Fibroblast of lung (primary cell): Measurements from ENCODE around the gene FAM25G. TPM values are rescaled to one million over a fixed set of nuclear protein-coding genes. Genes with fewer than 3 reads are reported as not detected.
"Not testable (repeated sequence)": the region's sequence is repeated elsewhere in the genome, so short reads cannot be mapped to it uniquely, and the experiment has no call there.

Experiments used
- DNase-seq, 2 donors: peaks; one replicate each; pipeline versions ENCODE4 v3.0.0 to v3.0.0-alpha.2; 2010; ENCODE audit warnings: low read depth in 2 of 2
- H2AFZ ChIP-seq: 2 replicates; pipeline ENCODE4 v1.5.1; 2012; ENCODE audit warnings: low read length, control low read depth, inconsistent platforms
- H3K27ac ChIP-seq: 2 replicates; pipeline ENCODE4 v1.5.1; 2011; ENCODE audit warnings: low read length, control low read depth; ENCODE audit not compliant: insufficient read depth
- H3K27me3 ChIP-seq: 2 replicates; pipeline ENCODE4 v1.5.1; 2011; ENCODE audit warnings: mild to moderate bottlenecking, low read length; ENCODE audit not compliant: control insufficient read depth, insufficient read depth
- H3K36me3 ChIP-seq: 2 replicates; pipeline ENCODE4 v1.5.1; 2011; ENCODE audit warnings: low read length; ENCODE audit not compliant: control insufficient read depth, insufficient read depth
- H3K4me1 ChIP-seq: 2 replicates; pipeline ENCODE4 v1.5.1; 2011; ENCODE audit warnings: low read length; ENCODE audit not compliant: control insufficient read depth, insufficient read depth; ENCODE audit errors: extremely low read depth
- H3K4me2 ChIP-seq: 2 replicates; pipeline ENCODE4 v1.5.1; 2011; ENCODE audit warnings: low read length, control low read depth; ENCODE audit not compliant: insufficient read depth; ENCODE audit errors: extremely low read depth
- H3K4me3 ChIP-seq, 4 experiments: fragments of 200-600 bp in 1 of 4; sonication (generic) in 1 of 4; replicated peaks in 1 of 4; 2 replicates each; pipeline ENCODE4 v1.5.1; 2011 to 2016; ENCODE audit warnings: low read length in 4 of 4, low read depth in 3 of 4, mild to moderate bottlenecking in 3 of 4, control low read depth in 2 of 4, inconsistent platforms in 1 of 4, mixed read lengths in 1 of 4; ENCODE audit not compliant: insufficient read depth in 1 of 4; ENCODE audit errors: control extremely low read depth in 1 of 4
- H3K79me2 ChIP-seq: 2 replicates; pipeline ENCODE4 v1.5.1; 2012; ENCODE audit warnings: mild to moderate bottlenecking, low read length, inconsistent platforms; ENCODE audit not compliant: control insufficient read depth, insufficient read depth
- H3K9ac ChIP-seq: 2 replicates; pipeline ENCODE4 v1.5.1; 2011; ENCODE audit warnings: mild to moderate bottlenecking, low read length, control low read depth; ENCODE audit not compliant: insufficient read depth
- H3K9me3 ChIP-seq: 2 replicates; pipeline ENCODE4 v1.5.1; 2012; ENCODE audit warnings: low read depth, low read length; ENCODE audit not compliant: control insufficient read depth, insufficient read depth
- H4K20me1 ChIP-seq: 2 replicates; pipeline ENCODE4 v1.5.1; 2011; ENCODE audit warnings: low read length; ENCODE audit not compliant: control insufficient read depth, insufficient read depth; ENCODE audit errors: extremely low read depth
- polyA minus RNA-seq: library from RNA; depleted of rRNA, polyadenylated mRNA; stranded (reverse); fragments of >200 nt; gene quantifications from 2 replicates; pipeline ENCODE4 v1.2.3, GENCODE V29; 2011; ENCODE audit warnings: low replicate concordance
- polyA plus RNA-seq, 2 donors: library from polyadenylated mRNA; depleted of rRNA in 1 of 2; stranded (reverse) in 1 of 2; unstranded in 1 of 2; fragments of >200 nt; gene quantifications; 2 replicates each; pipeline ENCODE4 v1.2.1, GENCODE V29; 2011 to 2012; ENCODE audit warnings: missing spikeins in 1 of 2
- total RNA-seq: library from RNA; depleted of rRNA; stranded (reverse); fragments of >200 nt; gene quantifications from 2 replicates; pipeline ENCODE4 v1.2.1, GENCODE V29; 2014

Gene FAM25G
- total RNA-seq = not detected in 2 replicates
- not detected in 2 replicates for polyA plus RNA-seq
- polyA plus RNA-seq (2012) = not detected in 2 replicates
- not detected in 2 replicates for polyA minus RNA-seq

DNA sequence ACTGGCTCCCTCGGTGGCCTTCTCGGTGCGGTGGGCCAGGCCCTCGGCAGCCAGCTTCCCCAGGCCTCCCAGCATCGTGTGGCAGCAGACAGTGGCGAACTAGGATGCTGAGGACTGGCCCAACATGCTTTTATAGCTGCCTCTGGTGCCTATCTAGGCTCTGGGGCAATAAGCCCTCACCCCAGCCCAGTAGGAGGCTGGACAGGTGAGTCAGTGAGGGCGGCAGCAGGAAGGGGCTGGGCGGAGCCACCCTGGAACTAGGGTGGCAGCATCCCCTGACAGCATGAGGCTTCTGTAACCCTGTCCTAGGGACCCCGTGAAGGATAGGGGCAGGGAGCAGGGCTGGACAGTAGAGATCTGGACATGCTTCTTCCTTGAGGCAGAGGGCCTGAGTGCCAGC, at the start of gene FAM25G:
FAM25G (minus strand) TSS at position 101 of the 400 bp plus-strand sequence; CDS start at position 75, 26 bp downstream.
- H2AFZ ChIP-seq, H4K20me1 ChIP-seq, H3K4me3 ChIP-seq, H3K36me3 ChIP-seq, H3K79me2 ChIP-seq, H3K9ac ChIP-seq, DNase-seq, H3K27ac ChIP-seq, H3K9me3 ChIP-seq, H3K27me3 ChIP-seq, H3K4me1 ChIP-seq, H3K4me2 ChIP-seq: not testable (repeated sequence)

DNA sequence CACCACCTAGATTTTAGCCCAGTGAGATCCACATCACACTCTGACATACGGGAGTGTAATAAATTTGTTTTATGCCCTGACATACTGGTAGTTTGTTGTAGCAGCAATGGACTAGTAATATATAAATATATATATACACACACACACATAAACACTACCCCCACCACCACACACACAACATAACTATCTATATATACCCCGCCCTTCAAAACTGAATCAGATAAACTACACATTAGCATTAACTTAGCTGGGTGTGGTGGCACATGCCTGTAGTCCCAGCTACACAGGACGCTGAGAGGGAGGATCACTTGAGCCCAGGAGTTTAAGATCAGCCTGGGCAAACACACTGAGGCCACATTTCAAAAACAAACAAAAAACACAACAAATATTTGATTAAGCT, 44.9 kb upstream of the FAM25G start:
- H3K9me3 ChIP-seq, H3K27ac ChIP-seq, H3K36me3 ChIP-seq, DNase-seq, H2AFZ ChIP-seq, H3K4me1 ChIP-seq, H3K79me2 ChIP-seq, H3K4me3 ChIP-seq, H4K20me1 ChIP-seq, H3K27me3 ChIP-seq, H3K9ac ChIP-seq, H3K4me2 ChIP-seq: not testable (repeated sequence)

DNA sequence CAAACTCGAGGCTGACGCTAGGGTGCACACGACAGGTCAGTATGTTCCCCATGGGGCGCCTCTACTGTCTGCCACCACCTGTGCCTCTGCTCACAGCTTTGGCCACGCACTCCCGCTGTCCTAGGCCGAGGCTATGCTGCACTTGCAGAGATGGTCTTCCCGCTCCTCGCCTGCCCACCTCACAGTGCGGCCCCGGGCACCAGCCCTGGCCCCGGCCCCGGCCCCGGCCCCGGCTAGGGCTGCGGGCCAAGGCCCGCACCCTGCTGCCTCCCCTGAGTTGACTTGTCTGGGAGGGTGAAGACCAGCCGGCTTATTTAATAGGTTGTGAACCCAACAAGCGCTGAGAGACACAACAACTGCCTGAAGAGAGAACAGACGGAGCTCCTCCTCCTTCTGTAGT, 32.0 kb upstream of the FAM25G start, which contains the start of gene AGAP9:
AGAP9 (minus strand) TSS at position 164 of the 400 bp plus-strand sequence; CDS start at position 52, 112 bp downstream.
- H3K4me2 ChIP-seq, H3K27ac ChIP-seq, H3K36me3 ChIP-seq, H4K20me1 ChIP-seq, H3K4me3 ChIP-seq, H2AFZ ChIP-seq, H3K27me3 ChIP-seq, H3K9ac ChIP-seq, H3K9me3 ChIP-seq, DNase-seq, H3K79me2 ChIP-seq, H3K4me1 ChIP-seq: not testable (repeated sequence)

GRCh38 chr10:47502313-47502712, 10.8 kb upstream of the FAM25G start:
- not testable (repeated sequence) for H4K20me1 ChIP-seq, H3K27ac ChIP-seq, H3K4me3 ChIP-seq, H3K27me3 ChIP-seq, H3K36me3 ChIP-seq, H3K79me2 ChIP-seq, H3K9me3 ChIP-seq, H3K9ac ChIP-seq, H3K4me1 ChIP-seq, DNase-seq, H2AFZ ChIP-seq, H3K4me2 ChIP-seq

DNA sequence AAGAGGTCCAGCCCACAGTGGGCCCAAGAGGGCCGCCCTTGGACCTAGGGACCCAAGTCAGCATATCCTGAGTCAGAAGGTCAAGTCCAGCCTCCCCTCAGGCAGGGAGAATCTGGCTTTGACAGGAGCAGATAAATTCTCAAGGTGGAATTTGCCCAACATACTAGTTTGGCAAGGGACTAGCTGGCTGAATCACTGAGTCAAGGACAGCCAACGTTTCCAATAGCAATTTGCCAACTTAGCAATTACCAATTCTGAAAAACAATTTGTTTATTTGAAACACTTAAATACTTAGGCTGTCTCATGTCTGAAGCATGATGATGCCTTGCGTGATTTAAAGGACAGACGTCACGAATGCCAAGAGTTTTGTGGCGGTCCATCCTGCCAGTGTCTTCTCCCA, 2.7 kb upstream of the FAM25G start:
- H3K27me3 ChIP-seq, H3K9ac ChIP-seq, DNase-seq, H3K27ac ChIP-seq, H3K9me3 ChIP-seq, H3K36me3 ChIP-seq, H4K20me1 ChIP-seq, H2AFZ ChIP-seq, H3K4me3 ChIP-seq, H3K4me2 ChIP-seq, H3K79me2 ChIP-seq, H3K4me1 ChIP-seq: not testable (repeated sequence)

GRCh38 chr10:47489630-47490029, 1.9 kb downstream of the FAM25G start:
- not testable (repeated sequence) for H3K9ac ChIP-seq, H3K4me3 ChIP-seq, H3K9me3 ChIP-seq, H3K4me1 ChIP-seq, H3K27me3 ChIP-seq, DNase-seq, H3K4me2 ChIP-seq, H2AFZ ChIP-seq, H4K20me1 ChIP-seq, H3K27ac ChIP-seq, H3K79me2 ChIP-seq, H3K36me3 ChIP-seq

- not testable (repeated sequence) for H3K79me2 ChIP-seq, H3K4me1 ChIP-seq, H3K4me2 ChIP-seq, H4K20me1 ChIP-seq, H3K9ac ChIP-seq, H3K27me3 ChIP-seq, H3K9me3 ChIP-seq, H3K27ac ChIP-seq, H3K4me3 ChIP-seq, H3K36me3 ChIP-seq, H2AFZ ChIP-seq
- peak; percentile 8 to 71 for DNase-seq
Observed at GRCh38 chr10:47485943-47486342, 5.6 kb downstream of the FAM25G start.
